ENCODE results near the gene ELK1.

ELK1 gene

GRCh38 chrX:47638816-47639215 lies 11.5 kb downstream of the ELK1 start:
- Histone ChIP-seq H3K27me3 (ENCODE audit: insufficient read depth, poor library complexity, severe bottlenecking) (no peaks in the 10 kb centered on the region), H3K4me3 (replicated peaks; ENCODE audit: insufficient read depth, low read length) (no peak overlapping the region), H3K27ac (replicated peaks) (no peak overlapping the region)
- DNase-seq (ENCODE audit: low read depth in 1 of 2, low spot score in 1 of 2): no peak
- no peak for TF ChIP-seq GABPA (IDR thresholded peaks at IDR 0.05; ENCODE audit: low read depth)
- no peak for TF ChIP-seq SPI1 (IDR thresholded peaks at IDR 0.05; ENCODE audit: borderline replicate concordance, low read depth)
- no peak for TF ChIP-seq POLR2AphosphoS5 (IDR thresholded peaks at IDR 0.05; ENCODE audit: low read depth)
- no peak for TF ChIP-seq REST (IDR thresholded peaks at IDR 0.05; ENCODE audit: insufficient replicate concordance, low read depth)
- no peak for TF ChIP-seq CTCF (IDR thresholded peaks at IDR 0.05; ENCODE audit: insufficient read depth, low read length)

- TF ChIP-seq REST (IDR thresholded peaks at IDR 0.05; ENCODE audit: insufficient replicate concordance, low read depth) (no peak), SPI1 (IDR thresholded peaks at IDR 0.05; ENCODE audit: borderline replicate concordance, low read depth) (no peak)
- no peaks in the 10 kb centered on the region for H3K27me3 ChIP-seq (ENCODE audit: insufficient read depth, poor library complexity, severe bottlenecking)
- no peak for DNase-seq (ENCODE audit: low read depth in 1 of 2, low spot score in 1 of 2)
- H3K4me3 ChIP-seq (replicated peaks; ENCODE audit: insufficient read depth, low read length): no peak overlapping the region
- no peak overlapping the region for H3K27ac ChIP-seq (replicated peaks)
Measured at GRCh38 chrX:47637546-47638195, 12.7 kb downstream of the ELK1 start.

GRCh38 chrX:47634871-47635575 lies 15.3 kb downstream of the ELK1 start:
- TF ChIP-seq GABPA (IDR thresholded peaks at IDR 0.05; ENCODE audit: low read depth): no peak
- TF ChIP-seq POLR2AphosphoS5 (IDR thresholded peaks at IDR 0.05; ENCODE audit: low read depth): no peak
- no peak for TF ChIP-seq SPI1 (IDR thresholded peaks at IDR 0.05; ENCODE audit: borderline replicate concordance, low read depth)
- no peak for TF ChIP-seq CTCF (IDR thresholded peaks at IDR 0.05; ENCODE audit: insufficient read depth, low read length)
- TF ChIP-seq REST (IDR thresholded peaks at IDR 0.05; ENCODE audit: insufficient replicate concordance, low read depth): no peak
- no peak for DNase-seq (ENCODE audit: low read depth in 1 of 2, low spot score in 1 of 2)
- Histone ChIP-seq H3K4me3 (replicated peaks; ENCODE audit: insufficient read depth, low read length) (no peak overlapping the region), H3K27me3 (ENCODE audit: insufficient read depth, poor library complexity, severe bottlenecking) (no peaks in the 10 kb centered on the region), H3K27ac (replicated peaks) (no peak overlapping the region)

Measured in HL-60 (cell line).